ENCODE measurements around the gene PKIB.
"Not testable (repeated sequence)": the region's sequence is repeated elsewhere in the genome, so short reads cannot be mapped to it uniquely, and the experiment has no call there.

PKIB gene

DNA sequence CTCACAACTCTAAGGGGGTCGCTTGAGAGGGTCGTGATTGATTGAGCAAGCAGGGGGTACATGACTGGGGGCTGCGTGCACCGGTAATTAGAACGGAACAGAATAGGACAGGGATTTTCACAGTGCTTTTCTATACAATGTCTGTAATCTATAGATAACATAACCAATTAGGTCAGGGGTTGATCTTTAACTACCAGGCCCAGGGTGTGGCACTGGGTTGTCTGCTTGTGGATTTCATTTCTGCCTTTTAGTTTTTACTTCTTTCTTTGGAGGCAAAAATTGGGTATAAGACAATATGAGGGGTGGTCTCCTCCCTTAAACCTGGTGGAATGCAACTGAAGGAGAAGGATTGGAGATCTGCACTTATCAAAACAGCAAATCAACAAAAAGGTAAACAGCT lies 138.7 kb downstream of the PKIB start:
- DNase-seq (ENCODE audit: low spot score), result not testable (repeated sequence)

GRCh38 chr6:122749451-122750050 lies 139.3 kb downstream of the PKIB start:
- no peak for DNase-seq (ENCODE audit: low spot score)

- no peak for DNase-seq (ENCODE audit: low spot score)
These were observed 141.1 kb downstream of the PKIB start for GRCh38 chr6:122751326-122751725.

DNA sequence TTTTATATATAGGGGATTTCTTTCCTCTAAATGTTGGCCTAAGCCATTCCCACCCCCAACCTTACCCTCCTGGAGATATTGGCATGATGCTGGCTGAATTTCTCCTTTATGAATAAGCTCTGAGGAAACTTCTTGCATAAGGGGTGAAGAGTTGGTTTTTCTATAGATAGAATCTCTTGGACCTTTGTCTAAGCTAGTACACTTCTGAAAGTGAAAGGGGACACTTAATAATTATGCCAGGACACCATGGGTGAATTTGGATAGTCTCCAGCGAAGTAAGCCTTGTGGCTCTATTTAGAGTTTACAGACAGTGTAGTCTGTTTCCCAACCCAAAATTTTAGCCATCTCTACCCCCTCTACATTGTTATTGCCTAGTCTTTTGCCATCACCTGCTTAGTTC lies 142.3 kb downstream of the PKIB start:
- no peak for DNase-seq (ENCODE audit: low spot score)

DNA sequence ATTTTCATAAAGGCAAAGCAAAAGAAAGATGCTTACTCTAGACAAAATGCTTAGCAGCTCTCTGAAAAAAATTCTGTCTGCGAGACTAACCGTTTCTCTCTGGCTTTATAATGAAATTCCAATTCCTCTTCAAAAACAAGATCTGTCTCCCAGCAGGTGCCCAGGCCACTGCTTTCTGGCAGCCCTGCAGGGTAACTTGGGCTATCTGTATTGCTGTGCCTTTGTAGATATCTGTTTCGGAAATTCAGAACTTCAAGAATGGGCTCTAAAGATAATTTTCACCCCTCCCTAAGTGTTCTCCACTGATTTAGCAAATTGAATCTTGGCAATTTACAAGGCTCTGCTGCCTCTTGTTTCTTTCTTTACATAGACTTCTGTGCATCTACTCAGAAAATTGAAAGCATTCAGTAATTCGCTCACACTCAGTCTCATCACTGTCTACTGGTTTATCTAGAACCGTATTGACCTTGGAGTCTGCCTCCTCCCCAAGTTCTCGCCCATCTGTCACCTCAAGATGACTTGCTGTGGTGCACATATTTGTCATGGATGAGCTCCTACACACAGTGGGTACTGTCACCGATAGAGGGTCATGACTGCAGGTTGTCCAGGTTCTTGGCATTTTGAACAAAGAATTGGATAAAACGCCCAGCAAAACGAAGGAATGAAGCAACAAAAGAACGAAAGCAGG lies 142.9 kb downstream of the PKIB start:
- DNase-seq (ENCODE audit: low spot score), result no peak

- DNase-seq (ENCODE audit: low spot score), result no peak
These were observed 143.5 kb downstream of the PKIB start for GRCh38 chr6:122753688-122754056.

- no peak for DNase-seq (ENCODE audit: low spot score)
These were observed 144.1 kb downstream of the PKIB start for GRCh38 chr6:122754191-122754731.

DNA sequence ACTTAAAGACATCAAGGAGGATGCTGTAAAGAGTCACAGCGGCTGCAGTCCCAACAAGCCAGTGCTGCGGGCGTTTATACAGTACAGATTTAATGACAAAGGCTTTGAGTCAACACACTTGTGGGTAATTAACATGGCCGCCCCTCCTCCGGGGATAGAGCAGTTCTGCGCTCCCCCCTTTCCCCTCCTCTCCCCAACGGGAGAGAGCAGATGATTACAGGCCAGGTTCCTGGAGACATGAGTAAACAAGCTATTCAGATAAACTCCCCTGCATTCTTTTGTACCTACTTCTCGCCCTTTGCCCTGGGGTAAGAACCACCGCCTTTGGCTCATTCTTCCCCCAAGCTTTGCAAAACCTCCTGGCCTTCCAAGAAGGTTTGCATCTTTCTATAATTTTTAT lies 145.7 kb downstream of the PKIB start:
- DNase-seq (ENCODE audit: low spot score), result no peak

GRCh38 chr6:122758927-122759334 lies 148.7 kb downstream of the PKIB start:
- DNase-seq (ENCODE audit: low spot score), result no peak

DNA sequence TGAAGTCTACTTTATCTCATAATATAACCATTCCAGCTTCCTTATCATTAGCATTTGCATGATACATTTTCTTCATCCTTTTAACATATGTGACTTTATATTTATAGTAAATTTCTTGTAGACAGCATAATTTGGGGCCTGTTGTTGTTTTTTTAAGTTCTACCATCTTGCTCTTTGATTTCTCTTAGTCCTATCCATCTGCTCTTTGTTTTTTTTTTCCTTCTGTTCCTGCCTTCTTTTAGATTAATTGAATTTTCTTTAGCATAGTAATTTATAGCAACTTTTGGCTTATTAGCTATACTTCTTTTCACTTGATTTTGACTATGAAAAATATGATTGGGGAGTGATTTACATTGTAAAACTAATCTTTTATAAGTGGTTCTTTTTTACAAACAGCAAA lies 150.1 kb downstream of the PKIB start:
- DNase-seq (ENCODE audit: low spot score), result no peak

GRCh38 chr6:122766256-122766655 lies 156.1 kb downstream of the PKIB start:
- DNase-seq (ENCODE audit: low spot score), result no peak

DNA sequence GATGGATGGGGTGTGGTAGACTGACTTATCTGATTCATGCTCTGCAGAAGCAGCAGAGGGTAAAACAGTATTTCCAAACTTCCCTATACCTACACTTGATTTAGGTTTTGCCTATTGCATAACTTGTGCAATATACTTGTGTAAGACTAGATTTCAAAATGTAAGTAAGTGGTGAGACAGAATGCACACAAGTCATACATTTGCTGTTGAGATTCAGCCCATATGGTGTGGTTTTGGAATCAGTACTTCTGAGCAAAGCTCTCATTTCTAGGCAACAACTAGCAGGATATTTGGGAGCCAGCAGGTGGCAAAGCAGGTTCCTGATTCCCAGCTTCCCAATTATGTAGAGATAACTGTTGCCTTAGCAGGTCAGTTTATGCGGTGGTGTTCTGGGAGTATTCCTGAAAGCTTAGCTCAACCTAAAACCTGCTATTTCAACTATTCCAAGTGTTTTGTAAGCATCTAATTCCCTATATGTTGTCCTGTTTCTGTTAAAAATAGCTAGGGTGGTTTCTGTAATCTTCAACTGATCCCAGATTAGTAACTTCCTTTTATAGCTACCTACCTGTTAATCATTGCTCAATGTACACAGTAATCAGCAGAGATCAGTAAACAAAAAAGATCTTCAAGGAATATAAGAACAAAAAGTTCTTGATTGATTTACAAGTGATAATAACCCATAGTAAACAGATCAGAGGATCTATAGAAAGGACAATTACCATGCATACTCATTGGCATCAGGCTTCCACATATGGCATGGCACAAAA lies 160.8 kb downstream of the PKIB start:
- DNase-seq (ENCODE audit: low spot score), result no peak

DNA sequence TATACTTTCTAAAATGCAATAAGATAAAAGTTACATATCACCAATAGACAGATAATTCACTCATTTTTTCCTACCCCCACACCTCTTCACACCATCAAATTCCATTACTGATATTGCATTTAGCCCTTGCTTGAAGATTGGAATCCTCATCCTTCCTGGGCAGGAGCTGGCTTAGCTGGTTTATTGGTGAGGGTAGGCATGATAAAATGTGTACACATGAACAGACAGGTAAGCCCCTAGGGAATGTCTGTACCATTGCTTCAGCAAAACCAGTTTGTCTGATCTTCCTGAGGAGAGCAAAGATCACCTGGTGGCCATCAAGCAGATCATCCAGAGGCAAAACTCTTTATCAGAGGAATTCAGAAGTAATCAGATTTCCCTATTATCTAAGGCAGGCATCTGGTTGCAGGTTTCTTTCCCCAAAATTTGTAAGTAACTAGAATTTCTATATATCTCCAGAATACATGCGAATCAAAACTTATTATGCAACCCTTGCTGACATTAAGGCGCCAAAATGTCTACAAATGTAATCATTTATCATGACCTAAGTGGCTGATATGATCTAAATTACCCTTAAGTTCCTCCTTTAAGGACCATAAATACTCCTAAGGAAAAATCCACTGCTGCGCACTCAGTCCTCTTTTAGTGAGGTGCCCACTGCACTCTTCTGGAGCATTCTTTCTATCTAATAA lies 162.7 kb downstream of the PKIB start:
- DNase-seq (ENCODE audit: low spot score), result no peak
